Suprapubic skin (tissue), 3 donors: ENCODE measurements around the gene KDM6A.

Experiments
- EP300 ChIP-seq: sonication (generic); formaldehyde crosslinking; IDR thresholded peaks from one replicate; pipeline ENCODE4 v1.6.1; 2017; ENCODE audit warnings: antibody characterized with exemption
- POLR2A ChIP-seq, 2 donors: fragments of 450-650 bp; IDR thresholded peaks; one replicate each; pipeline ENCODE4 v1.6.1; 2017; ENCODE audit warnings: antibody characterized with exemption in 2 of 2, mild to moderate bottlenecking in 2 of 2, moderate library complexity in 2 of 2
- TF ChIP-seq, protein P1 (sequence below), 2 donors: fragments of 200-600 bp in 1 of 2; fragments of 450-650 bp in 1 of 2; sonication (generic) in 1 of 2; IDR thresholded peaks; one replicate each; pipeline ENCODE4 v1.5.1; 2016 to 2019; ENCODE audit warnings: antibody characterized with exemption in 2 of 2, mild to moderate bottlenecking in 1 of 2, moderate library complexity in 1 of 2

- TF ChIP-seq POLR2A (IDR thresholded peaks at IDR 0.05) (no peak), EP300 (no peak)
- TF ChIP-seq, protein P1, sequence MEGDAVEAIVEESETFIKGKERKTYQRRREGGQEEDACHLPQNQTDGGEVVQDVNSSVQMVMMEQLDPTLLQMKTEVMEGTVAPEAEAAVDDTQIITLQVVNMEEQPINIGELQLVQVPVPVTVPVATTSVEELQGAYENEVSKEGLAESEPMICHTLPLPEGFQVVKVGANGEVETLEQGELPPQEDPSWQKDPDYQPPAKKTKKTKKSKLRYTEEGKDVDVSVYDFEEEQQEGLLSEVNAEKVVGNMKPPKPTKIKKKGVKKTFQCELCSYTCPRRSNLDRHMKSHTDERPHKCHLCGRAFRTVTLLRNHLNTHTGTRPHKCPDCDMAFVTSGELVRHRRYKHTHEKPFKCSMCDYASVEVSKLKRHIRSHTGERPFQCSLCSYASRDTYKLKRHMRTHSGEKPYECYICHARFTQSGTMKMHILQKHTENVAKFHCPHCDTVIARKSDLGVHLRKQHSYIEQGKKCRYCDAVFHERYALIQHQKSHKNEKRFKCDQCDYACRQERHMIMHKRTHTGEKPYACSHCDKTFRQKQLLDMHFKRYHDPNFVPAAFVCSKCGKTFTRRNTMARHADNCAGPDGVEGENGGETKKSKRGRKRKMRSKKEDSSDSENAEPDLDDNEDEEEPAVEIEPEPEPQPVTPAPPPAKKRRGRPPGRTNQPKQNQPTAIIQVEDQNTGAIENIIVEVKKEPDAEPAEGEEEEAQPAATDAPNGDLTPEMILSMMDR (IDR thresholded peaks at IDR 0.05), result no peak
Observed at GRCh38 chrX:45128896-45129454, 256.0 kb downstream of the KDM6A start.
